ENCODE results near the gene IL17RA.

IL17RA gene

DNA sequence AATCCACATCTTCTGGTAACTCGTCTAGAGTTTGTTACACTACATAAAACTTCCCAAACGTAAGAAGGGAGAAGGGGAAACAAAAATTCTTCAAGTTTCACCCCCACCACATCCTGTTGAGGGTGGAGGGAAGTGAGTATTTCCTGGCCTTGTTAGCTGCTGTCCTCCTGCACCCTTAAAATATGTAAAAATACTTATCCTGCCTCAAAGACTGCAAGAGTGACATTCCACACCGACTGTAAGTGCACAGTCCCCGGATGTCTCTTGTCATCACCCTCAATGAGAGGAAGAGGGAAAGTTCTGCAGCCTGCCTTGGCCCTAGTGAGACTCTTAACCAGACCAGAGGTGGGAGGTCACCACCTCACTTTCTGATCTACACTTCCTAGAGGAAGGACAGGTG is 33.1 kb downstream of the IL17RA start:
- TF ChIP-seq, protein P1, sequence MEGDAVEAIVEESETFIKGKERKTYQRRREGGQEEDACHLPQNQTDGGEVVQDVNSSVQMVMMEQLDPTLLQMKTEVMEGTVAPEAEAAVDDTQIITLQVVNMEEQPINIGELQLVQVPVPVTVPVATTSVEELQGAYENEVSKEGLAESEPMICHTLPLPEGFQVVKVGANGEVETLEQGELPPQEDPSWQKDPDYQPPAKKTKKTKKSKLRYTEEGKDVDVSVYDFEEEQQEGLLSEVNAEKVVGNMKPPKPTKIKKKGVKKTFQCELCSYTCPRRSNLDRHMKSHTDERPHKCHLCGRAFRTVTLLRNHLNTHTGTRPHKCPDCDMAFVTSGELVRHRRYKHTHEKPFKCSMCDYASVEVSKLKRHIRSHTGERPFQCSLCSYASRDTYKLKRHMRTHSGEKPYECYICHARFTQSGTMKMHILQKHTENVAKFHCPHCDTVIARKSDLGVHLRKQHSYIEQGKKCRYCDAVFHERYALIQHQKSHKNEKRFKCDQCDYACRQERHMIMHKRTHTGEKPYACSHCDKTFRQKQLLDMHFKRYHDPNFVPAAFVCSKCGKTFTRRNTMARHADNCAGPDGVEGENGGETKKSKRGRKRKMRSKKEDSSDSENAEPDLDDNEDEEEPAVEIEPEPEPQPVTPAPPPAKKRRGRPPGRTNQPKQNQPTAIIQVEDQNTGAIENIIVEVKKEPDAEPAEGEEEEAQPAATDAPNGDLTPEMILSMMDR (IDR thresholded peaks at IDR 0.05; ENCODE audit: extremely low read depth, missing control alignments) = no peak
- no peak for DNase-seq (ENCODE audit: low spot score)

DNA sequence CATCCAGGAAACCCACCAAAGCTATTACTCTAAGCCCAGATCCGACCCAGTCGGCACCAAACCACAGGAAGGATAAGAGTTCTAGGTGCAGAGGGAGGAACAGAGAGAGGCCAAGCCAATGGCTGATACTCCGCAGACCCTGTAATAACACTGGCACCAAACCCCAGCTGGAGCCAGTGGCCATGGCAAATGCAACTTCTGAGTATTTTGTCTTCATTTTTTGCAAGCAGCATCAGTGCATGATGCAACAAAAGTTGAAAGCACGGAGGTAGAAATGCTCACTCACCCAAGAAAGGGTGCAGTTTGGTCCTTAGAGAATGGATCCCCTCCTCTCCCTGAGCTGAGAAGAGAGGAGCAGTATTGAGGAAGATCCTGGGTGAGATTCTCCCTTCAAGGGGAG is 33.5 kb downstream of the IL17RA start:
- no peak for DNase-seq (ENCODE audit: low spot score)
- TF ChIP-seq, protein P1 (IDR thresholded peaks at IDR 0.05; ENCODE audit: extremely low read depth, missing control alignments) = no peak

DNA sequence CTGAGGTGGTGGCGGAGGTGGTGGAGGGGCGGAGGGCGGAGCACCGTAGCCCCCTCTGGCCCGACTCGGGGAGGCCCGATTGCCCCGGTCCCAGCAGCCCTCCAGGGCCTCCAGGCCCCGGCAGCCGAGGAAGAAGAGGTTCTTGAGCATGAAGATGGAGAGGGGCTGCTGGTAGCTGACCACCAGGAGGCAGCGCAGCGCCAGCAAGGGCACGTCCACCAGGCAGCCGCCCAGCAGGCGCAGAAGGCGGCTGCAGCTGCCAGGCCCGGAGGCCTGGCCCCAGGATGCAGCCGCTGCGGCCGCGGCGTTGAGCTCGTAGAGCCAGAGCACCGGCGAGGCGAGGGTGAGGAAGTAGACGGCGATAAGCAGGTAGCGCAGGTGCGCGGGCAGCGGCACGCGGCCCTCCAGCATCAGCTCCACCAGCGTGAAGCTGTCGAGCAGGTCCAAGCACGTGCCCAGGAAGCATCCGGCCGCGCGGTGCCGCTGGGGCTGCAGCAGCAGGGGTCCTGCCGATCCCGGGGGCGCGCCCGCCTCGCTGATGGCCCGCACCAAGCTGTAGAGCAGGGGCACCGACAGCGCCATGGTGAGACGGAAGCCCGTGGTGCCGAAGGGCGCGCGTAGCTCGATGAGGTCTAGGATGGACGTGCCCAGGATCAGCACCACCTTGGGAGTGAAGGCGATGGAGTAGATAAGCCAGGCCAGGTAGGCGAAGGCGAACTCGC is 34.8 kb downstream of the IL17RA start:
- TF ChIP-seq, protein P1 (IDR thresholded peaks at IDR 0.05; ENCODE audit: extremely low read depth, missing control alignments) = no peak
- DNase-seq (ENCODE audit: low spot score) = no peak

DNA sequence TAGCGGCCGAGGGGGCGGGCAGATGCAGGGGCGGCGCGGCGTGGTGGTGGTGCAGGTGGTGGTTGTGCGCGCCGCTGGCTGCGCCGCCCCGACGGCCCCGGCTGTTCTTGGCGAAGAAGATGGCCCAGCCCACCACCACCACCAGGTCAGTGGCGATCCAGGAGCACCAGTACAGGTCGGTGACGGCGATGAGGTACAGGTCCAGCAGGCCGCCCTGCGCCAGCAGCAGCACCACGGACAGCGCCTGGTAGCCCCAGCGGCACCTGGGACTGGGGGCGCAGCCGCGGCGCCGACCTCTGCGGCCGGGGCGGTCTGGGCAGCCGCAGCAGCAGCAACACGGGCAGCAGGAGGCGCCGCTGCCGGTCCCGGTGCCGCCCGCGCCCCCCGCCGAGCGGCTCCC is 35.5 kb downstream of the IL17RA start:
- peak; percentile 86 for DNase-seq (ENCODE audit: low spot score)
- TF ChIP-seq, protein P1 (IDR thresholded peaks at IDR 0.05; ENCODE audit: extremely low read depth, missing control alignments) = no peak

DNA sequence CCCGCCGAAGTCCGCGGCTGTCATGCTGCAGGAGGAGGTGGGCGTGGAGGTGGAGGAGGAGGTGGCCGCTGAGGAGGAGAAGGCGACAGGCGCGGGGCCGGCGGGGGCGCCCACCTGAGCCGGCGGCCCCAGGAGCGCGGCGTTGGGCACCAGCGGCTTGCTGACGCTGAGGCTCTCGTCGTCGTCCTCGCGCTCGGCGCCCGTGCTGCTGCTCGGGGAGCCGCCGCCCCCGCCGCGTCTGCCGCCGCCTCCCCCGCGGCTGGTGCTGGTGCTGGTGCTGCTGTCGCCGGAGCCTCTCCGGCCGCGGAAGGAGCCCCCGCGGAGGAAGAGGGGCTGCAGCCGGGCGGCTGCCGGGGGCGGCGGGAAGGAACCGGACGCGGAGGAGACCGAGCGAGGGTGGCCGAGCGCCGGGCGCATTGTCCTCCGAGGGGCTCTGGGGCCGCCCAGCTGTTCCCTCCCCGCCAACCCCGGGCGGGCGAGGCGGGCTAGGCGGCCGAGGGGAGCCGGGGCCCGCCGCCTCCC is 36.0 kb downstream of the IL17RA start:
- TF ChIP-seq, protein P1 (IDR thresholded peaks at IDR 0.05; ENCODE audit: extremely low read depth, missing control alignments) = no peak
- DNase-seq (ENCODE audit: low spot score) = peak; percentile 58

DNA sequence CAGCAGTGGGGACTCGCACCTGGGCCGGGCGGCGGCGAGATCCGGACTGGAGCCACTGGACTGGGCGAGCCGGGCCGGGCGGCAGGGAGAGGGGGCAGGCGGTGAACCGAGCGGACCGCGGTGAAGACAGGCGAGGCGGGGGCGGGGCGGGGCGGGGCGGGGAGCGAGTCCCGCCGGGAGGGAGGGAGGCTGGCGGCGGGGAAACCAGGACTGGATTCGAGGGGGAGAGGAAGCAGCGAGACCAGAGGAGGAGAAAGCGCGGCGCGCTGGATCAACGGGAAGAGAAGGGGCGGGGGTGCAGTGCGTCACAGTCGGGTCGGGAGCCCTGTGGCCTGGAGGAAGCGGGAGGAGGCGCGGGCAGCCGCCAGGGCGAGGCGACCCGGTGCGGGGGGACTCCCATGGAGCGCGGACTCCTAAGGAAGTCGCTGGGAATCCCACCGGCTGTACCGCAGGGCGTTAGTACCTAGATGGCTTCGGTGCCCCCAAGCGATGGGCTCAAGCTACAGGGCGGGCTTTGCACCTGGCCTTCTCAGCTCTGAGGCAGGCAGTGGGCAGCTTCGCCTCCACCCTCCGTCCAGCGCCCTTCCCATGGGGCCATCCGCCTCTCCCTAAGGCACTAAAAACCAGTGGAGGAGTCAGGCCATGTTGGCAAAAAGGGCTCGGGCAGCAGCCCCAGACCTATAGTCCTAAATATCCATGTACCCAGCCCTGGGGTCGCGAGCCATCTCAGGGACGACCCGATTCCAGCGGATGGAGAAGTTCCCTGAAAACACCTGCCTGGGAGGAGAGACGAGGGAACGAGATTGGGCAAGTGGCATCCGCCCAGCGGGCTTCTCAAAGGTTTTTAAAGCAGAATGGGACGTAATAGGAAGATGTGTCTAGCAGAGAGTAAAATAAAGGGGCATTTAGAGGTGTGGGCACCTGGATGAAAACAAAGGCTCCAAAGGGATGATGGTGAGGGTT is 36.7 kb downstream of the IL17RA start, which contains the start of gene TMEM121B:
TMEM121B (minus strand) TSS at position 128 of the 963 bp plus-strand sequence. CDS start 233 bp downstream, outside the sequence.
- TF ChIP-seq, protein P1 (IDR thresholded peaks at IDR 0.05; ENCODE audit: extremely low read depth, missing control alignments) = no peak
- DNase-seq (ENCODE audit: low spot score) = no peak

Data from GM20000 (cell line).